NCI-H345 treated with DMSO at 0.1 percent for 48 hours (cell line): Measurements from ENCODE around the gene DLGAP1.
"Not testable (repeated sequence)": the region's sequence is repeated elsewhere in the genome, so short reads cannot be mapped to it uniquely, and the experiment has no call there.

Experiments
- DNase-seq: peaks from one replicate; lab custom pipeline; 2025; ENCODE audit not compliant: unreplicated experiment; lab: John Stamatoyannopoulos, UW

DLGAP1 gene

GRCh38 chr18:4096486-4096885 is 358.6 kb downstream of the DLGAP1 start:
- no peak for DNase-seq

GRCh38 chr18:4093676-4094075 is 361.4 kb downstream of the DLGAP1 start:
- DNase-seq, result no peak

GRCh38 chr18:4084382-4084900 is 370.7 kb downstream of the DLGAP1 start:
- no peak for DNase-seq

GRCh38 chr18:4078246-4078645 is 376.9 kb downstream of the DLGAP1 start:
- no peak for DNase-seq

- no peak for DNase-seq
These were observed 377.4 kb downstream of the DLGAP1 start for GRCh38 chr18:4077721-4078120.

- DNase-seq, result no peak
These were observed 377.9 kb downstream of the DLGAP1 start for GRCh38 chr18:4077204-4077603.

- no peak for DNase-seq
These were observed 380.5 kb downstream of the DLGAP1 start for GRCh38 chr18:4074647-4075046.

- no peak for DNase-seq
These were observed 385.9 kb downstream of the DLGAP1 start for GRCh38 chr18:4069183-4069582.

GRCh38 chr18:4068552-4069158 is 386.5 kb downstream of the DLGAP1 start:
- DNase-seq, result peak; percentile 31

- DNase-seq, result no peak
These were observed 391.6 kb downstream of the DLGAP1 start for GRCh38 chr18:4063545-4063944.

- DNase-seq, result no peak
These were observed 394.5 kb downstream of the DLGAP1 start for GRCh38 chr18:4060427-4061281.

GRCh38 chr18:4058179-4058578 is 396.9 kb downstream of the DLGAP1 start:
- DNase-seq, result no peak

- no peak for DNase-seq
These were observed 414.6 kb downstream of the DLGAP1 start for GRCh38 chr18:4040391-4041092.

- no peak for DNase-seq
These were observed 419.6 kb downstream of the DLGAP1 start for GRCh38 chr18:4035521-4035920.

- not testable (repeated sequence) for DNase-seq
These were observed 420.3 kb downstream of the DLGAP1 start for GRCh38 chr18:4034815-4035214.

GRCh38 chr18:4026542-4026941 is 428.6 kb downstream of the DLGAP1 start:
- DNase-seq, result no peak

GRCh38 chr18:4024702-4025101 is 430.4 kb downstream of the DLGAP1 start:
- DNase-seq, result no peak

GRCh38 chr18:4022749-4023148 is 432.4 kb downstream of the DLGAP1 start:
- not testable (repeated sequence) for DNase-seq

- no peak for DNase-seq
These were observed 435.1 kb downstream of the DLGAP1 start for GRCh38 chr18:4020026-4020425.

GRCh38 chr18:4017480-4017879 is 437.6 kb downstream of the DLGAP1 start:
- DNase-seq, result no peak

- DNase-seq, result no peak
These were observed 438.6 kb downstream of the DLGAP1 start for GRCh38 chr18:4016391-4017049.
